Central memory CD8-positive, alpha-beta T cell (primary cell): Measurements from ENCODE around the gene C16orf74.

Source experiments
- ATAC-seq: fragments of 150-1000 bp; cut with Tn5 transposase; replicated peaks from 2 replicates; pipeline ENCODE4 v1.10.0; 2022; ENCODE audit warnings: mild to moderate bottlenecking, moderate FRiP score, moderate number of reproducible peaks; ENCODE audit not compliant: poor library complexity, severe bottlenecking; ENCODE audit errors: extremely low read depth
- DNase-seq, 2 donors: peaks; one replicate each; pipeline ENCODE4 v3.0.0; 2021; ENCODE audit warnings: low spot score in 2 of 2
- H3K27ac Mint-ChIP-seq: one replicate; pipeline ENCODE4 v1.8.0; 2022; ENCODE audit warnings: low read depth, mild to moderate bottlenecking, moderate library complexity, mixed read lengths
- H3K27me3 Mint-ChIP-seq: one replicate; pipeline ENCODE4 v1.8.0; 2022; ENCODE audit warnings: mixed read lengths
- H3K36me3 Mint-ChIP-seq: one replicate; pipeline ENCODE4 v1.8.0; 2022; ENCODE audit warnings: mild to moderate bottlenecking, moderate library complexity, mixed read lengths; ENCODE audit not compliant: insufficient read depth
- H3K4me1 Mint-ChIP-seq: one replicate; pipeline ENCODE4 v1.8.0; 2022; ENCODE audit warnings: mixed read lengths
- H3K4me3 Mint-ChIP-seq: one replicate; pipeline ENCODE4 v1.8.0; 2022; ENCODE audit warnings: mild to moderate bottlenecking, moderate library complexity, mixed read lengths
- H3K9me3 Mint-ChIP-seq: one replicate; pipeline ENCODE4 v1.8.0; 2022; ENCODE audit warnings: mixed read lengths

The C16orf74 gene

GRCh38 chr16:85704900-85705846, 45.7 kb downstream of the C16orf74 start:
- Mint-ChIP-seq H3K36me3 (no peaks in the 10 kb centered on the region), H3K4me3 (no peak overlapping the region), H3K9me3 (no peaks in the 10 kb centered on the region), H3K4me1 (no peaks in the 10 kb centered on the region), H3K27ac (no peak overlapping the region), H3K27me3 (no peaks in the 10 kb centered on the region)
- no peak for DNase-seq
- no peak for ATAC-seq

GRCh38 chr16:85704011-85704410, 46.9 kb downstream of the C16orf74 start:
- H3K4me3 Mint-ChIP-seq: no peak overlapping the region
- H3K9me3 Mint-ChIP-seq: no peaks in the 10 kb centered on the region
- no peak for ATAC-seq
- H3K27me3 Mint-ChIP-seq: no peaks in the 10 kb centered on the region
- no peak for DNase-seq
- H3K4me1 Mint-ChIP-seq: no peaks in the 10 kb centered on the region
- H3K27ac Mint-ChIP-seq: no peak overlapping the region
- H3K36me3 Mint-ChIP-seq: no peaks in the 10 kb centered on the region

GRCh38 chr16:85699628-85700027, 51.3 kb downstream of the C16orf74 start:
- no peak for DNase-seq
- no peaks in the 10 kb centered on the region for H3K9me3 Mint-ChIP-seq
- H3K36me3 Mint-ChIP-seq: no peaks in the 10 kb centered on the region

GRCh38 chr16:85698935-85699558, 51.8 kb downstream of the C16orf74 start:
- peaks cover 29% of the 10 kb centered on the region for H3K27me3 Mint-ChIP-seq
- H3K4me3 Mint-ChIP-seq: no peak overlapping the region
- DNase-seq (no peak), ATAC-seq (no peak)
- no peaks in the 10 kb centered on the region for H3K4me1 Mint-ChIP-seq
- no peak overlapping the region for H3K27ac Mint-ChIP-seq
- H3K9me3 Mint-ChIP-seq: no peaks in the 10 kb centered on the region
- H3K36me3 Mint-ChIP-seq: no peaks in the 10 kb centered on the region

More at GRCh38 chr16:85699628-85700027, 51.3 kb downstream of the C16orf74 start:
- no peak for ATAC-seq
- no peak overlapping the region for H3K27ac Mint-ChIP-seq
- H3K4me3 Mint-ChIP-seq: no peak overlapping the region
- H3K4me1 Mint-ChIP-seq: no peaks in the 10 kb centered on the region
- peaks cover 29% of the 10 kb centered on the region for H3K27me3 Mint-ChIP-seq

- Mint-ChIP-seq H3K36me3 (no peaks in the 10 kb centered on the region), H3K4me3 (no peak overlapping the region), H3K4me1 (no peaks in the 10 kb centered on the region), H3K9me3 (no peaks in the 10 kb centered on the region), H3K27ac (no peak overlapping the region), H3K27me3 (peaks cover 29% of the 10 kb centered on the region)
- no peak for DNase-seq
- no peak for ATAC-seq
Measured at GRCh38 chr16:85698459-85698891, 52.4 kb downstream of the C16orf74 start.

GRCh38 chr16:85697431-85697830, 53.5 kb downstream of the C16orf74 start:
- Mint-ChIP-seq H3K4me1 (no peaks in the 10 kb centered on the region), H3K4me3 (no peak overlapping the region), H3K27me3 (peaks cover 29% of the 10 kb centered on the region), H3K27ac (no peak overlapping the region), H3K36me3 (no peaks in the 10 kb centered on the region), H3K9me3 (no peaks in the 10 kb centered on the region)
- DNase-seq: no peak
- no peak for ATAC-seq

- Mint-ChIP-seq H3K4me1 (no peaks in the 10 kb centered on the region), H3K9me3 (no peaks in the 10 kb centered on the region), H3K4me3 (no peak overlapping the region), H3K27ac (no peak overlapping the region), H3K27me3 (peaks cover 29% of the 10 kb centered on the region), H3K36me3 (no peaks in the 10 kb centered on the region)
- ATAC-seq (no peak), DNase-seq (no peak)
Measured at GRCh38 chr16:85696781-85697180, 54.1 kb downstream of the C16orf74 start.

GRCh38 chr16:85695196-85696128, 55.4 kb downstream of the C16orf74 start:
- Mint-ChIP-seq H3K27me3 (peaks cover 29% of the 10 kb centered on the region), H3K4me3 (no peak overlapping the region), H3K4me1 (no peaks in the 10 kb centered on the region), H3K9me3 (no peaks in the 10 kb centered on the region), H3K36me3 (no peaks in the 10 kb centered on the region), H3K27ac (no peak overlapping the region)
- DNase-seq: no peak
- no peak for ATAC-seq

- Mint-ChIP-seq H3K9me3 (no peaks in the 10 kb centered on the region), H3K4me1 (no peaks in the 10 kb centered on the region), H3K36me3 (peaks cover 2% of the 10 kb centered on the region), H3K4me3 (no peak overlapping the region), H3K27me3 (no peaks in the 10 kb centered on the region), H3K27ac (no peak overlapping the region)
- ATAC-seq (no peak), DNase-seq (no peak)
Measured at GRCh38 chr16:85690469-85691064, 60.3 kb downstream of the C16orf74 start.

GRCh38 chr16:85689950-85690320, 61.0 kb downstream of the C16orf74 start:
- DNase-seq: no peak
- no peaks in the 10 kb centered on the region for H3K4me1 Mint-ChIP-seq
- H3K36me3 Mint-ChIP-seq: peaks cover 2% of the 10 kb centered on the region
- ATAC-seq: no peak
- no peak overlapping the region for H3K27ac Mint-ChIP-seq
- H3K27me3 Mint-ChIP-seq: no peaks in the 10 kb centered on the region
- H3K9me3 Mint-ChIP-seq: no peaks in the 10 kb centered on the region
- H3K4me3 Mint-ChIP-seq: no peak overlapping the region

GRCh38 chr16:85689285-85689949, 61.5 kb downstream of the C16orf74 start:
- ATAC-seq (no peak), DNase-seq (no peak)
- H3K9me3 Mint-ChIP-seq: no peaks in the 10 kb centered on the region
- no peaks in the 10 kb centered on the region for H3K4me1 Mint-ChIP-seq
- H3K27ac Mint-ChIP-seq: no peak overlapping the region
- peaks cover 2% of the 10 kb centered on the region for H3K36me3 Mint-ChIP-seq
- H3K27me3 Mint-ChIP-seq: no peaks in the 10 kb centered on the region
- H3K4me3 Mint-ChIP-seq: peak overlapping the region; percentile 71
